ENCODE results near the gene ZNF385D.

DNA sequence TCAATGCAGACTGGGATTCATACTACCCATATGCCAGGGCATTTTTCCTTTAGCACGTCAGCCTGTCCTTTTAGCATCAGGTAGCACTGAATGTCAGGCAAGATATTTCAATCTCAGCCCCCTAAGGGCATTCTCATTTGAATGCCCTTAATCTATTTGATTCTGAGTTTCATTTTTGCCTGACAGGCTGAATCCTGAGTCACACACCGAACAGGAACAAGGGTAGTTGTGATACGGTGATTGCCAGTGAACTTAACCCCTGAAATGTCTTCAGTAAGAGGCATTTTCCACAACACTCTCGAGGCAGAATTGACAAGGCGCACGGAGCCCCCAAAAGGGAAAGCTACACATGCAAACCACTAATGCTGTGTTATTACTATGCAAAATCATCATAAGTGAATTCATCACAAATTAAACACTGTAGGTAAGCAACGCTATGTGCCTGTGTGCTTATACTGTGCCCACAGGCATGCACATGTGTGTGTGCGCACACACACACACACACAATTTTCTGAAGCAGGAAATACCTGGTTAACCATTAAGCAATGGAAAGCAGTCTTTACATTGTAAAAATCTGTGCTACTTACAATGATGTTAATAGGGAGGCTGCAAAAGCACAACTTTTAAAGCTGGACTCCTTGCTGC lies 130.4 kb downstream of the ZNF385D start:
- TF ChIP-seq TARDBP (IDR thresholded peaks at IDR 0.05) (no peak), SP1 (IDR thresholded peaks at IDR 0.05) (no peak), SUZ12 (IDR thresholded peaks at IDR 0.05) (no peak), FOXA1 (IDR thresholded peaks at IDR 0.05) (no peak), HDGF (IDR thresholded peaks at IDR 0.05; ENCODE audit: borderline replicate concordance) (no peak), FOXK2 (IDR thresholded peaks at IDR 0.05) (no peak)
- TF ChIP-seq, protein P1, sequence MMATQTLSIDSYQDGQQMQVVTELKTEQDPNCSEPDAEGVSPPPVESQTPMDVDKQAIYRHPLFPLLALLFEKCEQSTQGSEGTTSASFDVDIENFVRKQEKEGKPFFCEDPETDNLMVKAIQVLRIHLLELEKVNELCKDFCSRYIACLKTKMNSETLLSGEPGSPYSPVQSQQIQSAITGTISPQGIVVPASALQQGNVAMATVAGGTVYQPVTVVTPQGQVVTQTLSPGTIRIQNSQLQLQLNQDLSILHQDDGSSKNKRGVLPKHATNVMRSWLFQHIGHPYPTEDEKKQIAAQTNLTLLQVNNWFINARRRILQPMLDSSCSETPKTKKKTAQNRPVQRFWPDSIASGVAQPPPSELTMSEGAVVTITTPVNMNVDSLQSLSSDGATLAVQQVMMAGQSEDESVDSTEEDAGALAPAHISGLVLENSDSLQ (IDR thresholded peaks at IDR 0.05) = no peak
